ENCODE data around the gene NDUFA7.
"Not testable (repeated sequence)": the region's sequence is repeated elsewhere in the genome, so short reads cannot be mapped to it uniquely, and the experiment has no call there.

NDUFA7 gene

DNA sequence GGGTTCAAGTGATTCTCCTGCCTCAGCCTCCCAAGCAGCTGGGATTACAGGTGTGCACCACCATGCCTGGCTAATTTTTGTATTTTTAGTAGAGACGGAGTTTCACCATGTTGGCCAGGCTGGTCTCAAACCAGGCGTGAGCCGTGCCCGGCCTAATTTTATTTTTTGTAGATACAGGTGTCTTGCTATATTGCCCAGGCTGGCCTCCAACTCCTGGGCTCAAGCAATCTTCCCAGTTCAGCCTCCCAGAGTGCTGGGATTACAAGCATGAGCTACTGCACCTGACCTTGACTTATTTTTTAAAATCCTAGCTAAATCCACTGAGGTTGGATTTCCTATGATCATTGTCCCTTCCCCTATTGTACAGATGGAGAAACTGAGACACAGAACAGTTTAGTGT is 20.3 kb upstream of the NDUFA7 start:
- not testable (repeated sequence) for DNase-seq

- DNase-seq, result no peak
Measured at GRCh38 chr19:8340341-8341096, 19.3 kb upstream of the NDUFA7 start.

DNA sequence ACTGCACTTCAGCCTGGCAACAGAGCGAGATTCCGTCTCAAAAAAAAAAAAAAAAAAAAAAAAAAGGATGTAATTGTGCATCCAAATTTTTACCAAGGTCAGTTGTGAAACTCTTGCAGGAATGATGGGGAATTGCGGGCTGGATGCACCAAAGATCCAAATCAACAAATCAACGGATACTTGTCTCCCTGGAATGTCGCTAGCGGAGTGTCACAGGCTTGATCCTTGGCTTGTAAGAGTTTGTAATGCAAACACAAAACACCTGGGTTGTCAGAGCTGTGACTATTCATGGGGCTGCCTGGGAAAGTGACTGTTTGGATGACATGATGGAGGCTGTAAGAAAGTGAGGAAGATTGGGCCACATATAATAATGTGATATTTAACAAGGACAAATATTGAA is 17.7 kb upstream of the NDUFA7 start:
- no peak for DNase-seq

GRCh38 chr19:8337728-8338127 is 16.6 kb upstream of the NDUFA7 start:
- no peak for DNase-seq

DNA sequence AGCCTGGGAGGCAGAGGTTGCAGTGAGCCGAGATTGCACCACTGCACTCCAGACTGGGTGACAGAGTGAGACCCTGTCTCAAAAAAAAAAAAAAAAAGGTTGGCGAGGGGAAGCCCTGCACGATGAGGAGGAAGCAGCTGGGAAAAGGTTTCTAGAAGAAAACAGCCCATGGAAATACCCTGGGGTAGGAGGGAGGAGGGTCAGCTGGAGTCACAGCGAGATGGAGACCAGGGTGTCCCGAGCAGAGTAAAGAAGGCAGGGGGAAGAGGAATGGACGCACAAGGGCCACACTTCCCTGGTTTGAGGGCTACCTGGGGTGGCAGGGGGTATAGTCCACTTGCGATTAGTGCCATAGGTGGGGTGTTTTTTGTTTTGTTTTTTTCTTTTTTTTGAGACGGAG is 15.5 kb upstream of the NDUFA7 start:
- no peak for DNase-seq

- DNase-seq, result no peak
Measured at GRCh38 chr19:8336072-8336569, 14.9 kb upstream of the NDUFA7 start.

DNA sequence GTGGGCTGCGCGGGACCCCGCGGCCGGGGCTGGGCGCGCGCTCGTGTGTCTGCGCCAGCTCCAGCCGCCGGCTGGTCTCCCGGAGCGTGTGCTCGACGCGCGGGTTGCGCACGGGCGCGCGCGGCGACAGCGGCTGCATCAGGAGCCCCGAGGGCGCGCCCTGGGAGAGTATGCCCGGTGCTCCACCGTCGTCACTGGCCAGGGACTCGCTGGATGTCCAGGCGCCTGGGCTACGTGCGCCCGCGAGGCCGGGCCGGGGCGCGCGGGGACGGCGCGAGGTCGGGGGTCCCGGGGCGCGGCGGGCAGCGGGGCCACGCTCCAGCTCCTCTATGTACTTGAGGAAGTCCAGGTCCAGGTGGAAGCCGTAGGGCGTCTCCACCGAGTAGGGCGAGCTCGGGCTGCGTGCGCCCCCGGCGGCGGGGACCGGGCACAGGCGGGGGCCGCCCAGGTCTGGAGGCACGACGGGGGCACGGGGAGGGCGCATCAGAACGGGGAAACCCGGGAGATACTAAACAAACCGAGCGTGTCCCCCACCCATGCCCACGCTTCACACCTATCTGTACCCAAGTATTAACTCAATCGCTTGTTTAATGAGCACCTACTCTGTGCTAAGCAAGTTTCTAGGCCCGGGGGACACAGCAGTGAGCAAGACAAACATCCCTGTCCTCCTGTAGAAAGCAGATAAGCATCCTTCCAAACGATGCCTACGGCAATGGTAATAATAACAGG is 14.3 kb upstream of the NDUFA7 start:
- no peak for DNase-seq

DNA sequence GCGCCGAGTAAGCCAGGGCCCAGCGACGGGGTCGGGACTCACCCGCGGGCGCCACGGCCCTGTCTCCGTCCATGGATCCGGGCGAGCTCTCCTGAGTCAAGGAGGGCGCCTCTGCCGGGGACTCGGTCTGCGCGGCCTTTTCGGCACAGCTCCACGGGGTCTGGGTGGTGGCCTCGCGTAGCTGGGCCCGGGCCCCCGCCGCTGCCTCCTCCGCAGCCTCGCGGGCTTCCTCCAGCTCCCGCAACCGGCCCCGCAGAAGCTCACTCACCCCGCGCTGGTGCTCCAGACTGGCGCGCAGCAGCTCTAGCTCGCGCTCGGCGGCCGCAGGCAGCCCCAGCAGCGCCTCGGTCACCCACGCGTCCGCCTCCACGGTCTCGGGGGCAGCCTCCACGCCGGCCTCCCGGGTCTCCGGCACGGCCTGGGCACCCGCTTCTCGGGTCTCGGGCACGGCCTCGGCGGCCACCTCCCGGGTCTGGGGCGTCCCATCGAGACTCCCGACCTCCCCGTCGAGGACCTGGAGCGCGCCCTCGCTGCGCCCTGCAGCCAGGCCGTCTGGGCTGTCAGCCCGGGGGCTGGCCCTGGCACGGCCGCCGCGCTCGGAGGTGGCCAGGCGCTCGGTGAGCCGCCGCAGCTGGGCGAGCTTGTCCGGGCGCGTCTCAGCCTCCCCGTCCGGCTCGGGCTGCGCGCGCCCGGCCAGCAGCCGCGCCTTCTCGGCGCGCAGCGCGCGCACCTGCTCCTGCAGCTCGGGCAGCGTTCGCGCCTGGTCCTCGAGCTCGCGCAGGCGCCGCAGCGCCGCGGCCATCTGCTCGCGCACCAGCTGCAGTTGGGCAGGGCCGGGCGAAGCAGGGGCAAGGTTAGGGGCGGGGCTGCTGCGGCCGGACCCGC is 13.5 kb upstream of the NDUFA7 start:
- no peak for DNase-seq

DNA sequence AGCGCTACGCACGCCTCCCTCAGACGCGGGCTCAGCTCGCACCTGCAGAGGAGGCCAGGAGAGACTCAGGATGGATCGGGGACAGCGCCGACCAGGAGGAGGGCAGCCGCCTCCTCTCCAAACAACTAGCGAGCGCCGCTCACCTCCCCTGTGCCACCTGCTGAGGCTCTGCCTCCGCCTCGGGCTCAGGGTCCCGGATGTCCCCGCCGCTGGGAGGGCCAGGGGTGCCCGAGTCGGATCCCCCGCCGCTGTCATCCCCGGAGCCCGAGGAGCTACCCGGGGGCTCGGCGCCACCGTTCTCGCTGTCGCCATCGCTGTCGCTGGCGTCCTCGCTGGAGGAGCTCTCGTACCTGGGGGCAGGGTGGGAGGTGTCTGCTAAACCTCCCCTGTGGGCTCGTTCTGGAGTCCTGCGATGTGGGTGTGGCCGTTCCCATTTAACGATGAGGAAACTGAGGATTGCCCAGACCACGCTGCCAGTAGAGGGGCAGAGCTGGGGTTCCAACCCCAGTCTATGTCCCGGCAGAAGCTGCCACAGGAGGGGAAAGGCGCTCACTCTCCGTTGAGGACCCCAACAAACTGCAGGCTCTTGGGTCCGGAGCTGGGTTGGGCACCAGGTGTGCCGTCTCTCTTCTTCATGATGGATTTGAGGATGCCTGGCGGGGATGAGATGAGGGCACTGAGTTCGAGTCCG is 12.7 kb upstream of the NDUFA7 start:
- DNase-seq, result no peak

DNA sequence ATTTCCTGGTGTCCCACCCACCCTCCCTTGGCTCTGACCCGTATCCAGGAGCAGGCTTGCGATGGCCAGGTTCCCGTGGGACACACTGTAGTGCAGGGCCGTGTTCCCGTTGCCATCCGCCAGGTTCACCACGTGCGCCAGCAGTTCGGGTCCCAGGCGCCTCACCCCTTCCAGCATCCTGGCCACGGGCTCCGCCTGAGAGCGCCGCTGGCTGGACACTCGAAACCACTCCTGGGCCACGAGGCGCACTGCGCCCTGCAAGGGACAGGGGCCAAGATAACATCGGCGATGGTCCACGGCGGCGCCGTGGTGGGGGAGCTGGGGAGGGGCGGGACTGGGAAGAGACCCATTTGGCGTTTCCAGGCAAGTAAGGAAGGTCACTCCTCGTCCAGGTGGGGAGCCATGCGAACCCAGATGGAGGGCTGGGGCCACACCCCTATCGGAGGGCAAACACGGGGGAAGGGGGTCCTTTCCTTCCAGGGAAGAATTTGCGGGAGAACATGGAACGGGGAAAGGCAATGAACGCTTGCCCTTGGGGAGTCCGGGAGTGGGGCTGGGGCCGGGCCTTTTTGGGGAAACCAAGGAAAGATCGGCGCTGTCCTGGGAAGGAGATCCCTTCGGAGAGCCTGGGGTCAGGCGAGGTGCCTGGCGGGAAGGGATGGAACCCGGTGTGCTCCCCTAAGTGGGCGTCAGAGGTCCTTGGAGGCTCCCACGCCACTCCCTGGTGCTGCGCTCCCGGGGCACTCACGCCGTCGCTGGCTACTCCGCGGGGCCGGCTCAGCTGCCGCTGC is 12.0 kb upstream of the NDUFA7 start:
- DNase-seq, result no peak

DNA sequence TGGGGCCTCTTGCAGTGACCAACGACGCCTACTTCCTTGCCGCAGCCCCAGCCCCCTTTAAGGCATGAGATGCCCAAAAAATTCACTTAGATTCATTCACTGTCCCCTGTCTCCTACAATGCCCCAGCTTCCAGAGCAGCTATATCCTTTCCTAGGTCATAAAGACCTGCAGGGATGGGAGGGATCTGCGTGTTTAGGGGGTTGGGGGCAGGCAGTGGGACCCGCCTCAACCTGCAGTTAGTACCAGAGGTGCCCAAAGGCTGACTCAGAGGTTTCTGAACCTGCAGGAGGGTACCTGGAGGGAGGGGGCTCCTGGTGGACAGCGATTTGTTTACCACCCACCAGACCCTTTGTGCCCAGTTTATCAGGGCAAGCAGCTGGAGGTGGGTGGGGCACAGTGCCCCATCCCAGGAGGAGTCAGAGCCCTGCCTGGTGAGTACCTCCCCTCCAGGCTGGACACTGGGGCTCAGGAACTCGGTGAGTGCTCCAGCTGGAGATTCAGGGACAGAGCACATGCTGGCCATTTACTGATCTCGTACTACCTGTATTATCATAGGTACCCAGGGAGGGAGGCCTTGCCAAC is 10.2 kb upstream of the NDUFA7 start:
- no peak for DNase-seq

DNA sequence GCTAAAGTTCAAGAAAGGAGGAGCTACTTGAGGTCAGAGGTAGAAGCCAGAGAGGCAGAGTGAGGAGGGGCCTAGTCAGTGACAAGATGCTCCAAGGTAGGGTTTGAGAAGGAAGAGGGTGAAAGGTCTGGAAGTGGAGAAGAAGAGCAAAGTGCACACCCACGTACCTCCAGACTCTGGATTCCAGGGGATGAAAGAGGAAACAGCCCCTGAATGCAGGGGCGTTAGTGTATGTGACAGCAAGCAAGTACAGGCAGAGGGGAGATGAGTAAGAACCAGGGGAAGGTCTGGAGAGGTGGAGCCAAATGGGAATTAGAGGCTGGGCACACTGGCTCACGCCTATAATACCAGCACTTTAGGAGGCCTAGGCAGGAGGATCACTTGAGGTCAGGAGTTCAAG is 8.8 kb upstream of the NDUFA7 start:
- no peak for DNase-seq

DNA sequence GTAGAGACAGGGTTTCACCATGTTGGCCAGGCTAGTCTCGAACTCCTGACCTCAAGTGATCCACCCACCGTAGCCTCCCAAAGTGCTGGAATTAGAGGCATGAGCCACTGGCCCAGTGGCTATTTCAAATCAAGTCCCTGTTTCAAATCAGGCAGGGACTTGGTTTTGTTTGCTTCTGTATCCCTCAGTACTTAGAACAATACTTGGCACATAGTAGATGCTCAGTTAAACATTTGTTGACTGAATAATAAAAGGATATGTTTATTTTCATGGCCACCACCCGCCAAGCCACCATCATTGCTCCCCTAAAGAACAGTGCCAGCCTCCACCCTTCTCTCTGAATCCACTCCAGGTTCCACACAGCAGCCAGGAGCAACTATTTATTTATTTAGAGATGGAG is 4.3 kb upstream of the NDUFA7 start:
- DNase-seq, result no peak

- DNase-seq, result no peak
Measured at GRCh38 chr19:8324186-8325050, 3.2 kb upstream of the NDUFA7 start.

- DNase-seq, result no peak
Measured at GRCh38 chr19:8323781-8324185, 2.6 kb upstream of the NDUFA7 start.

DNA sequence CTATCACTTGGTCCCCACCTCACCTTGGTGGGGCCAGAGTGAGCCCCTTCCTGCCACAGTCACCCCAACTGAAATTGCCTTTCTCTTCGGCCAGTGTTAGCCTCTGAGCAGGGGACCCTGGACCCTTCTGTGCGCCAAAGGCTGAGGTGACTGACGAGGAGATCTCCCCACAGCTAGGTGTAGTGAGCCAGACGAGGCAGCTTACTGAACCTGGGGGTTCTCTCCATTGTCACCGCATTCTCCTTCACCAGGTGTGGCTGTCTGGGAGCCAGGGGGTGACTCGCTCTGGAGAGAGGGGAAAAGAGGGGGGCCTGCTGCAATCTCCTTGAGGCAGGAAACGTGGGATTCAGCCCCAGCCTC is 1.4 kb upstream of the NDUFA7 start:
- no peak for DNase-seq

- DNase-seq, result no peak
Measured at GRCh38 chr19:8321986-8322637, 937 bp upstream of the NDUFA7 start.

GRCh38 chr19:8320564-8321066 is 560 bp downstream of the NDUFA7 start:
- no peak for DNase-seq

DNA sequence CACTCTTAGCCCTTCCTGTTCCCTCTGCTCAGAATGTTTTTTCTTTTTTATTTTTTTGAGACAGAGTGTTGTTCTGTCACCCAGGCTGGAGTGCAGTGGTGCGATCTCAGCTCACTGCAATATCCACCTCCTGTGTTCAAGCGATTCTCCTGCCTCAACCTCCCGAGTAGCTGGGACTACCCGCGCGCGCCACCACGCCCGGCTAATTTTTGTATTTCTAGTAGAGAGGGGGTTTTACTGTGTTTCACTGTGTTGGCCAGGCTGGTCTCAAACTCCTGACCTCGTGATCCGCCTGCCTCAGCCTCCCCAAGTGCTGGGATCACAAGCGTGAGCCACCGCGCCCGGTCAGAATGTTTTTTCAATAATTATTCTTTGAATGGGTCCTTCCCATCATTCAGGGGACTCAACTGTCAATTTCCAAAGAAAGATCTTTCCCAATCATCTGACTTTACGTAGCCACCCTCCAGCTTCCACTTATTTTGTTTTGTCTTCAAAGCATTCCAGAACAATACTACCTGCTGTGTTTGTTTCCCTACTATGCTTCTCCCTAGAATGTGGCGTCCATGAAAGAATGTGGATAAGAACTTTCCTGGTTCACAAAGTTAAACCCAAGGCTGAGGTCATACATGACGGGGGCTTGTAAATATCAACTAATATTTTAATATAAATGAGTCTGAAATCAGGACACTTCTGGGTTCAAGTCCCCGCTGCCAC is 1.2 kb downstream of the NDUFA7 start:
- no peak for DNase-seq
